Erythroblast (primary cell): Measurements from ENCODE around the gene CEP350.

ENCODE experiments used
- GATA1 ChIP-seq: IDR thresholded peaks from 2 replicates; pipeline ENCODE4 v1.6.1; 2011; ENCODE audit warnings: low read depth, mild to moderate bottlenecking, control low read depth, low read length, moderate library complexity
- POLR2A ChIP-seq: IDR thresholded peaks from 2 replicates; pipeline ENCODE4 v1.6.1; 2011; ENCODE audit warnings: mild to moderate bottlenecking, low read length

DNA sequence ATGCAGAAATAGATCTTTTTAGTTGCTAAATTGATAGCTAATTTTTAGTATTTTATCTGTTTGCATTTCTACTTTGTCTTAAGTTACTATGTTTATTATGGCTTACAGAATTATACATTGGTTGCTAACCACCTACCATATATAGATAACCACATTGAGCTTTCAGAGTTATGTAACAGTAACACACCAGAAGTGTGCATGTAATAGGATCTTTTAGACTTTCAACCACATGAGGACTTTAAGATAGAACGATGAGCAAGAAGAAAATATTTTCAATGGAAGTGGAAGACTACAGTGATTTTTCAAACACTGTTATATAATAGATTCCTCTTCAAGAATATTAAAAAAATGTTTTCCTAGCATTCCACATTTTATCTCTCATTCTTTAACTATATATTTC, 43.7 kb upstream of the CEP350 start:
- TF ChIP-seq POLR2A, result no peak
- TF ChIP-seq GATA1, result no peak
